Measurements from ENCODE around the gene CHD1. TPM values are rescaled to one million over a fixed set of nuclear protein-coding genes. Genes with fewer than 3 reads are reported as not detected.

Gene CHD1
- total RNA-seq, 1 donor from 2014 or later: 16.8 TPM

DNA sequence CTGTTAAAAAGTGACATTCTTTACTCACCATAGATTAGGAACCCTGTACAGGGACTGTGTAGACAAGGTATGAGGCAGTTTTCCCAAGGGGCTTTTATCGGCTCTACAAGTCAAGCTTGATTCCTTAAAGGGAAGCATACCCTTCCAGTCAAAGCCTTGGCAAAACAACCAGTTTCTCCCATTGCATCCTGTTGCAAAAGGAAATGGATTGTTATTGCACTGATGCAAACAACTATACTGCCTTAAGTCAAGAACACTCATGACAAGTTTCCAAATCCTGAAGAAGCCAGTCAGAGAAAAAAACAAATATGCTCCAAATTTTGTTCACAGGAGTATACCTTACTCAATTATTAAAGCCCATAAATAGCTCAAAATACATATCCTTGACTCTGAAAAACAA is 87.9 kb downstream of the CHD1 start:
- TF ChIP-seq, protein P1, sequence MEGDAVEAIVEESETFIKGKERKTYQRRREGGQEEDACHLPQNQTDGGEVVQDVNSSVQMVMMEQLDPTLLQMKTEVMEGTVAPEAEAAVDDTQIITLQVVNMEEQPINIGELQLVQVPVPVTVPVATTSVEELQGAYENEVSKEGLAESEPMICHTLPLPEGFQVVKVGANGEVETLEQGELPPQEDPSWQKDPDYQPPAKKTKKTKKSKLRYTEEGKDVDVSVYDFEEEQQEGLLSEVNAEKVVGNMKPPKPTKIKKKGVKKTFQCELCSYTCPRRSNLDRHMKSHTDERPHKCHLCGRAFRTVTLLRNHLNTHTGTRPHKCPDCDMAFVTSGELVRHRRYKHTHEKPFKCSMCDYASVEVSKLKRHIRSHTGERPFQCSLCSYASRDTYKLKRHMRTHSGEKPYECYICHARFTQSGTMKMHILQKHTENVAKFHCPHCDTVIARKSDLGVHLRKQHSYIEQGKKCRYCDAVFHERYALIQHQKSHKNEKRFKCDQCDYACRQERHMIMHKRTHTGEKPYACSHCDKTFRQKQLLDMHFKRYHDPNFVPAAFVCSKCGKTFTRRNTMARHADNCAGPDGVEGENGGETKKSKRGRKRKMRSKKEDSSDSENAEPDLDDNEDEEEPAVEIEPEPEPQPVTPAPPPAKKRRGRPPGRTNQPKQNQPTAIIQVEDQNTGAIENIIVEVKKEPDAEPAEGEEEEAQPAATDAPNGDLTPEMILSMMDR (conservative IDR thresholded peaks at IDR 0.05; ENCODE audit: low read depth, low read length): no peak
- no peak for DNase-seq (ENCODE audit: low read depth)
- H3K4me3 ChIP-seq (ENCODE audit: low read depth, low read length): no peak overlapping the region

DNA sequence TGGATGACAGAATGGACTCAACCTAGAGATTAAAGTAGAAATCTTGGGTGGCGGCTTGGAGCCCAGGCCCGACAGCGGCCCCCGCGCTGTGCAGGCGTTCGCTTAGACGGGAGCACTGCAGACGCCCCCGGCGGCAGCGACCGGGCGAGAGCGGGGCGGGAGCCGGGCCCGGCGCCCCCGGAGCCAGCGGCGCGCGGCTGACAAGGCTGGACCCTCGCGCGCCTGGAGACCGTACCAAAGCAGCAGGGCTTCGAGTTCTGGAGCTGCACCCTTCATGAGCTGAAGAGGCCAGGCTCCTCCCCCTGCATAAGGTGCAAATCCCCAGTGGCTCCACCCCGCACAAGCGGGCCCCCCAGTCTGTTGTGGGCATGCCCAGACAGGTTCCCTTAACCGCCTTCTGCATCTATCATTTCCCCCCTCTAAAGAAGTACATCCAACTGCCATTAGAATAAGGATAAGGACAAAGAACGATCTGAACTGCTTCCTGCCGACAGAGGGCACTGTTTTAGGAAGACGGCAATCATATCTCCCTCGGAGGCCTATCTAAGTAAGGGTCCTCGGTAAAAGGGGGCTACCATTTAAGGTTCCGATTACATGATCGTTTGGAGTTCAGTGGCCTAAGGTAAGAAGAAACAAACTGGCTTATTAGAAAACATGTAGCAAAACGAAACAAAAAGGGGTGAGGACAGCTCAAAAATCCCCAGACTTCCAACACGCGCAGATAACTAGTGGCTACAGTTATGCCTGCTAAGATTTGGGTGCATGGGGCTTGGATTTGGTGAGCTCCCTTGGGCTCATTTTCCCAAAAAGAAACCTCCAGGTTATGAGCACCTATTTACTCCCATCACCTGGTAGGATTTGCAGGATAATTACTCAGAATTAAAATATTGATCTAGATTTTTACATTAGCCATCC is 89.1 kb downstream of the CHD1 start:
- TF ChIP-seq, protein P1 (conservative IDR thresholded peaks at IDR 0.05; ENCODE audit: low read depth, low read length): peak; percentile 30
- no peak for DNase-seq (ENCODE audit: low read depth)

DNA sequence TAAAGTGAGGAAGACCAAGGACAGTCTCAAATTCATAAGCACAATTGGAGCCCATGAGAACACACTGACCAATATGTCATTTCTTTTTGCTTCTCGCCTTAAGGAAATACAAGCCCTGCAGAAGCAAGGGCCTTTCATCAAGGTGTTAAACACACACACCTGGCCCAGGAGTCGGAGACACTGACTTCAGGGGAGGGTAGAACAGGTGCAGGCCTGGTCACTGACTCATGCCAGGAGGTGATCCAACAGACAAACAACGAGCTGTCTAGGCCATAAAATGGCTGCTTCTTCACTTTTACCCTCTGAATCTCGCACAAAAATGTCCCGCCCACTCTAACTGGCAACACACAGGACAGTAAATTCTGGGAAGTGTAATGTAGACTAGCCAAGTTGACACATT is 92.6 kb downstream of the CHD1 start:
- TF ChIP-seq, protein P1 (conservative IDR thresholded peaks at IDR 0.05; ENCODE audit: low read depth, low read length): no peak
- H3K4me3 ChIP-seq (ENCODE audit: low read depth, low read length): no peak overlapping the region
- no peak for DNase-seq (ENCODE audit: low read depth)

More for the DNA sequence above, 89.1 kb downstream of the CHD1 start:
- peak overlapping the region; percentile 31 for H3K4me3 ChIP-seq (ENCODE audit: low read depth, low read length)

DNA sequence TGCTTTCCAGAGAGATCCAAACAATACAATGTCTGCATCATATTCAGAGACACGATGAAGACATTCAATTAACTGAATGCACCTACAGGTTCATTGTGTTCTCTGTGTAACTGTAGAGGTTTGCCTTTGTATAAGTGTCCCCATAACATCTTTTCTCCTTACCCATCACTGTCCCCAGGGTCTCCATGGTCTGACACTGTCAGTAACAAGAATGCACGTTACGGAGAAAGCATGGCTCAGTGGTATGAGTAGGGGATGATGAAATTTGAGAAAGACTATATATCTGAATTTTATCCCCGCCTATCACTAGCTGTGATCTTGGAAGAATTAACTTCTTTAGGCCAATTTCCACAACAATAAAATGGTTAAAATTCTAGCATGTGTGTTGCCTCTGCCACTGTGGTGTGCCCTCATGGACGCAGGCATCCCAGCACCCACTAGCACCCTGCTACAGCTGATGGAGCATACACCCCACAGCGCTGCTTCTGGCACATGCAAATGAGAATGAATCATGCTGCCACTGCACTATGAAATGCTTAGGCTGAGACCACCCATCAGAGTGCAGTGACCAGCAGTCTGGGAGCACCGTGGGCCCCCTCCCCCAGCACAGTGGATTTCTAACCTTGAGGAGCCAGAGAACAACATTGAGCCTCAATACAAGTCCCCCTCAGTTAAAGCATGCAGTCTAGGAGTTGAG is 101.1 kb downstream of the CHD1 start:
- DNase-seq (ENCODE audit: low read depth): no peak
- TF ChIP-seq, protein P1 (conservative IDR thresholded peaks at IDR 0.05; ENCODE audit: low read depth, low read length): no peak
- H3K4me3 ChIP-seq (ENCODE audit: low read depth, low read length): no peak overlapping the region

DNA sequence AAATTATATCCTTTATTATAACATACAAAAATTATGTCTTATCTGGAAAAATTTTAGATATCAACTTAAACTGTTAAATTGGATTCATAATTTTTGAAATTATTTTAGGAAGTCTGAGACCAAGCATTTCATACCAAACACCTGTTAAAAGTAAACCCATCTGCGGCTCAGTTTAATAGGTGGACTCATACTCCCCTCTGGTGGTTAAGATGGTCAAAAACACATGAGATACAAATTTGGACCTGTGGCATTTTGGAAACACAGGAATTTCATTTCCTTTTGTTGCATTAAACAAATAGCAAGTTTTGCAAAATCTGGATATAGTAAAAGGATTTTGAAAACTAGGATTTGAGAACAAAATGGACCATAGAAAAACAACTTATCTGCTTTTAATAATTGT is 101.6 kb downstream of the CHD1 start:
- peak; percentile 13 for DNase-seq (ENCODE audit: low read depth)
- TF ChIP-seq, protein P1 (conservative IDR thresholded peaks at IDR 0.05; ENCODE audit: low read depth, low read length): peak; percentile 67
- no peak overlapping the region for H3K4me3 ChIP-seq (ENCODE audit: low read depth, low read length)

DNA sequence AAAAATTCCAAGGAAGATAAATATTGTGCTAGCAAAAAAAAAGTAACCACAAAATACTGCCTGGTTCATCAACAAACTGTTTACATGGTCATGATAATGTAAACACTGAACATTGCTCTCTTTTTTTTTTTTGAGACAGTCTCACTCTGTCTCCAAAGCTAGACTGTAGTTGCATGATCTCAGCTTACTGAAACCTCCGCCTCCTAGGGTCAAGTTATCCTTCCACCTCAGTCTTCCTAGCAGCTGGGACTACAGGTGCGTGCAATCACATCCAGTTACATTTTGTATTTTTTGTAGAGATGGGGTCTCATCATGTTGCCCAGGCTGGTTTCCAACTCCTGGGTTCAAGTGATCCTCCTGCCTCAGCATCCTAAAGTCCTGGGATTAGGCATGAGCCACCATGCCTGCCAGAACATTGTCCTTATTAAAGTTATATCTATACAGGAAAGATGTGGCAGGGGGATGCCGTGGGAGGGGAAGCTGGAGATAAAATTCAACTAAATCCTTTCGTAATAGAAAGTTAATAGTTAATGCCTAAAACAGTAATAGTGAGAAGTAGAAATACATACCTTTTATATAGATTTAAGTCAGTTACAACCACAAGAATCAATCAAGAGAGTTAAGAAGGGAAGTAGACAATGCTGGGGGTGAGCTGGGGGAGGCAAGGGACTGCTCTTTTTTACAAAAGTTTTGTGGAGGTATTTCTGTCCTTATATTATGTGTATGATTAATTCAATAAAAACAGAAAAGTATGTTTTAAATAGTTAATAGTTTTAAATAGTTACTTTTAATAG is 103.0 kb downstream of the CHD1 start:
- DNase-seq (ENCODE audit: low read depth): no peak
- no peak overlapping the region for H3K4me3 ChIP-seq (ENCODE audit: low read depth, low read length)
- TF ChIP-seq, protein P1 (conservative IDR thresholded peaks at IDR 0.05; ENCODE audit: low read depth, low read length): no peak
